Tibial nerve (tissue), 4 donors: Measurements from ENCODE around the gene AP1B1. TPM values are rescaled to one million over a fixed set of nuclear protein-coding genes. Genes with fewer than 3 reads are reported as not detected.
A peak's percentile ranks its signal among the peaks of the same experiment; 100 is the strongest.
"Not testable (repeated sequence)": the region's sequence is repeated elsewhere in the genome, so short reads cannot be mapped to it uniquely, and the experiment has no call there.

Experiments used
- DNase-seq, 2 donors: peaks; one replicate each; pipeline ENCODE4 v3.0.0-alpha.2; 2019; ENCODE audit warnings: low spot score in 2 of 2
- H3K27ac ChIP-seq, 4 donors: fragments of 200-600 bp; sonication (generic) in 3 of 4; one replicate each; pipeline ENCODE4 v1.5.1; 2017 to 2019; ENCODE audit warnings: mild to moderate bottlenecking in 1 of 4
- H3K27me3 ChIP-seq, 2 donors: fragments of 200-600 bp; sonication (generic) in 1 of 2; one replicate each; pipeline versions ENCODE4 v1.5.1 to v1.6.0; 2017 to 2019
- H3K36me3 ChIP-seq, 3 donors: fragments of 200-600 bp; sonication (generic); one replicate each; pipeline ENCODE4 v1.5.1; 2018 to 2019
- H3K4me1 ChIP-seq, 4 donors: fragments of 200-600 bp; sonication (generic) in 3 of 4; one replicate each; pipeline ENCODE4 v1.5.1; 2017 to 2019
- H3K4me3 ChIP-seq, 4 donors: fragments of 200-600 bp; sonication (generic) in 3 of 4; one replicate each; pipeline ENCODE4 v1.5.1; 2017 to 2019; ENCODE audit warnings: mild to moderate bottlenecking in 1 of 4, moderate library complexity in 1 of 4
- H3K9me3 ChIP-seq, 4 donors: fragments of 200-600 bp; sonication (generic) in 3 of 4; one replicate each; pipeline ENCODE4 v1.5.1; 2017 to 2019
- CTCF ChIP-seq, 5 experiments: fragments of 200-600 bp in 3 of 5; fragments of 450-650 bp in 2 of 5; sonication (generic) in 3 of 5; IDR thresholded peaks; one replicate each; pipeline ENCODE4 v1.5.1; 2016 to 2019; ENCODE audit warnings: antibody characterized with exemption in 5 of 5, mild to moderate bottlenecking in 3 of 5, moderate library complexity in 2 of 5
- EP300 ChIP-seq, 2 donors: sonication (generic); formaldehyde crosslinking; IDR thresholded peaks; one replicate each; pipeline ENCODE4 v1.6.1; 2017; ENCODE audit warnings: antibody characterized with exemption in 2 of 2, mild to moderate bottlenecking in 1 of 2
- POLR2A ChIP-seq, 2 donors: fragments of 450-650 bp; IDR thresholded peaks; one replicate each; pipeline ENCODE4 v1.6.1; 2017; ENCODE audit warnings: antibody characterized with exemption in 2 of 2, mild to moderate bottlenecking in 2 of 2, moderate library complexity in 2 of 2
- WGBS, 2 donors: methylation state at CpG; one replicate each; pipeline ENCODE4 v1.1.5; 2018; 5-methylcytosine and 5-hydroxymethylcytosine counted together
- total RNA-seq, 4 donors: library from RNA; depleted of rRNA; stranded (reverse); fragments of >200 nt; gene quantifications; one replicate each; pipeline ENCODE4 v1.1.0, GENCODE V29; 2016

Gene AP1B1
- total RNA-seq, 4 donors from 2014 or later: 51.3 to 93.3 (median 60.1) TPM

GRCh38 chr22:29359469-29359868 lies 28.9 kb downstream of the AP1B1 start:
- peak in 4 of 5 experiments; percentile 45 to 71 (median 59) for TF ChIP-seq CTCF (IDR thresholded peaks at IDR 0.05)
- TF ChIP-seq POLR2A (IDR thresholded peaks at IDR 0.05): no peak
- Histone ChIP-seq H3K4me3 (no peak overlapping the region), H3K27me3 (no peaks in the 10 kb centered on the region), H3K4me1 (peaks cover 0 to 6% (median under 1%) of the 10 kb centered on the region in 4 donors), H3K27ac (no peak overlapping the region), H3K36me3 (peaks cover 0 to 61% (median 35%) of the 10 kb centered on the region in 3 donors), H3K9me3 (no peaks in the 10 kb centered on the region)
- peak in 1 of 2 donors; percentile 33 for DNase-seq
- 23 to 38% methylated on average over 5 to 9 of the region's 9 CpGs for WGBS, 2 donors

DNA sequence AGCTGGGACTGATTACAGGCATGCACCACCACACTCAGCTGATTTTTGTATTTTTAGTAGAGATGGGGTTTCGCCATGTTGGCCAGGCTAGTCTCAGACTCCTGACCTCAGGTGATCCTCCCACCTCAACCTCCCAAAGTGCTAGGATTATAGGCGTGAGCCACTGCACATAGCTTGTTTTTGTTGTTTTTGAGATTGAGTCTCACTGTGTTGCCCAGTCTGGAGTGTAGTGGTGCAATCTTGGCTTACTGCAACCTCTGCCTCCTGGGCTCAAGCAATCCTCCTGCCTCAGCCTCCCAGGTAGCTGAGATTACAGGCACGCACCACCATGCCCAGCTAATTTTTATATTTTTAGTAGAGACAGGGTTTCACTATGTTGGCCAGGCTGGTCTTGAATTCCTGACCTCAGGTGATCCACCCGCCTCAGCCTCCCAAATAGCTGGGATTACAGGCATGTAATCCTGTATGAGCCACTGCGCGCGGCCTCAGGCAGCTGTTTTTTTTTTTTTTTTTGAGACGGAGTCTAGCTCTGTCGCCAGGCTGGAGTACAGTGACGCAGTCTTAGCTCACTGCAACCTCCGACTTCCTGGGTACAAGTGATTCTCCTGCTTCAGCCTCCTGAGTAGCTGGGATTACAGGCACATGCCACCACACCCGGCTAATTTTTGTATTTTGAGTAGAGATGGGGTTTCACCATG lies 31.0 kb downstream of the AP1B1 start:
- WGBS, 2 donors: 93 to 95% methylated on average over 12 of the region's 12 CpGs
- H3K4me3 ChIP-seq, H3K4me1 ChIP-seq, H3K27me3 ChIP-seq, DNase-seq, H3K9me3 ChIP-seq, H3K27ac ChIP-seq: not testable (repeated sequence)
- H3K36me3 ChIP-seq: peaks cover 1 to 83% (median 54%) of the 10 kb centered on the region in 3 donors

- Histone ChIP-seq H3K9me3 (no peaks in the 10 kb centered on the region), H3K27me3 (no peaks in the 10 kb centered on the region), H3K27ac (peak overlapping the region in 1 of 4 donors; percentile 73), H3K4me3 (no peak overlapping the region), H3K4me1 (no peaks in the 10 kb centered on the region), H3K36me3 (peaks cover 3 to 100% (median 71%) of the 10 kb centered on the region in 3 donors)
- 64 to 82% methylated on average over 8 of the region's 8 CpGs for WGBS, 2 donors
- no peak for DNase-seq
- TF ChIP-seq EP300 (IDR thresholded peaks at IDR 0.05): no peak
- no peak for TF ChIP-seq POLR2A (IDR thresholded peaks at IDR 0.05)
- no peak for TF ChIP-seq CTCF (IDR thresholded peaks at IDR 0.05)
These were observed 34.5 kb downstream of the AP1B1 start for GRCh38 chr22:29353860-29354259.

- H3K27me3 ChIP-seq: no peaks in the 10 kb centered on the region
- no peak overlapping the region for H3K4me3 ChIP-seq
- 71 to 81% methylated on average over 11 of the region's 11 CpGs for WGBS, 2 donors
- no peaks in the 10 kb centered on the region for H3K9me3 ChIP-seq
- DNase-seq: no peak
- peaks cover 3 to 100% (median 72%) of the 10 kb centered on the region in 3 donors for H3K36me3 ChIP-seq
- H3K4me1 ChIP-seq: no peaks in the 10 kb centered on the region
- peak overlapping the region in 2 of 4 donors; percentile 50 to 73 for H3K27ac ChIP-seq
- TF ChIP-seq POLR2A (IDR thresholded peaks at IDR 0.05): no peak
- TF ChIP-seq EP300 (IDR thresholded peaks at IDR 0.05): no peak
- TF ChIP-seq CTCF (IDR thresholded peaks at IDR 0.05): no peak
These were observed 35.1 kb downstream of the AP1B1 start for GRCh38 chr22:29353286-29353685.

DNA sequence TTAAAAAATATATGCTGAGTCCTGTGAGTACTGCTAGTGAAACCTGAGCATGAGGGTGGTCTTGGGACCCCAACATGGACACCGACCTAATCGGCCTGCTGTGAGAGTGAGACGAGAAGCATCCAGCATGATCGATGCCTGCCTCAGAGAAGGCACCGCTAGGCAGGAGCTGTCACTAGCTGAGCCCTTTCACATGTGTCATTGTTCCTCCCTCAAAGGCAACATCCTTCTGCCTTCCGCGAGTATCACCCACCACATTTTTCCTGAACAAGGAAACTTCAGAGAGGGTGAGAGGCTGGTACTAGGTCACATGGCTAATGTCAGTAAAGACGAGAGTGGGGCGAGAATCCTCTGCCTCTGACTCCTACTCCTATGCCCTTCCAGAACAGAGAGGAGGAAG lies 35.6 kb downstream of the AP1B1 start:
- WGBS, 2 donors: 56 to 64% methylated on average over 9 of the region's 9 CpGs
- peak overlapping the region in 2 of 4 donors; percentile 50 to 73 for H3K27ac ChIP-seq
- H3K36me3 ChIP-seq: peaks cover 3 to 100% (median 68%) of the 10 kb centered on the region in 3 donors
- H3K4me3 ChIP-seq: no peak overlapping the region
- H3K27me3 ChIP-seq: no peaks in the 10 kb centered on the region
- DNase-seq: no peak
- no peaks in the 10 kb centered on the region for H3K4me1 ChIP-seq
- TF ChIP-seq POLR2A (IDR thresholded peaks at IDR 0.05) (no peak), EP300 (IDR thresholded peaks at IDR 0.05) (peak in 1 of 2 donors; percentile 61)
- no peaks in the 10 kb centered on the region for H3K9me3 ChIP-seq

DNA sequence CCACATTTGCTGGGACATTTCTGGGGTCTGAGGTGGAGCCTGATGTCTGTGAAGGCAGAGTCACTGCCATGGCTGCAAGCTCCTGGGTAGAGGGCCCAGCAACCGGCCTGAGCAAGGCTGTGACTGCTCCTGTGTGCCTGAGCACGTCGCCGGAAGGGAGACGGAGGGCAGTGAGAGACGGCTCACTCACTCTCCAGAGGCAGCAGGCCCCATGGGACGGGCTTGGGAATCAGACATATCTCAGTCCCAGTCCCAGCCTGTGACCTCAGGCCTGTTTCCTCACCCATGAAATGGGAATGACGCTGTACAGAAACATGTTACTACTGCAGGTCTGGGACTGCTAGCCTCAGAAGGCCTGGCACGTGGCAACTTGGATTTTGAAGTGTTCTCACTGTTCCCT lies 36.5 kb downstream of the AP1B1 start:
- DNase-seq: no peak
- Histone ChIP-seq H3K27me3 (no peaks in the 10 kb centered on the region), H3K36me3 (peaks cover 3 to 100% (median 67%) of the 10 kb centered on the region in 3 donors), H3K9me3 (no peaks in the 10 kb centered on the region), H3K4me1 (no peaks in the 10 kb centered on the region), H3K27ac (peak overlapping the region in 1 of 4 donors; percentile 73), H3K4me3 (no peak overlapping the region)
- WGBS, 2 donors: 81 to 86% methylated on average over 8 to 9 of the region's 9 CpGs
- TF ChIP-seq EP300 (IDR thresholded peaks at IDR 0.05): no peak
- no peak for TF ChIP-seq CTCF (IDR thresholded peaks at IDR 0.05)
- no peak for TF ChIP-seq POLR2A (IDR thresholded peaks at IDR 0.05)
